ENCODE results near the gene MDH1. TPM values are rescaled to one million over a fixed set of nuclear protein-coding genes. Genes with fewer than 3 reads are reported as not detected.

Gene MDH1
- total RNA-seq, 3 donors from 2014 or later, result 146 to 161 (median 150) TPM

DNA sequence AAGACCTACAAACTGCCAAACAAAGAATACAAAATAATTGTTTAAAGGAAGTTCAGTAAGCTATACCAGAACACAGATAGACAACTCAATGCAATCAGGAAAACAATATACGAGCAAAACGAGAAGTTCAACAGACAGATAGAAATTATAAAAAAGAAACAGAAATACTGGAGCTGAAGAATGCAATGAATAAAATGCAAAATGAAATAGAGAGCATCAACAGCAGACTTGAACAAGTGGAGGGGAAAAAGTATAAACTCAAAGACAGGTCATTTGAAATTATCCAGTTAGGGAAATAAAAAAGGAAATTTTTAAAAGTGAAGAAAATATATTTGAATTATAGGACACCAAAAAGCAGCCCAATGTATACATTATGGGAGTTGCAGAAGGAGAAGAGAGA lies 43.6 kb downstream of the MDH1 start:
- no peak for ATAC-seq
- H3K9me3 Mint-ChIP-seq, result peaks cover 49% of the 10 kb centered on the region
- H3K36me3 Mint-ChIP-seq (ENCODE audit: insufficient read depth), result peaks cover 6% of the 10 kb centered on the region

GRCh38 chr2:63639344-63639743 lies 50.6 kb downstream of the MDH1 start:
- Mint-ChIP-seq H3K36me3 (ENCODE audit: insufficient read depth) (no peaks in the 10 kb centered on the region), H3K4me3 (no peak overlapping the region), H3K27me3 (ENCODE audit: low read depth) (peaks cover 5% of the 10 kb centered on the region), H3K4me1 (ENCODE audit: low read depth) (no peaks in the 10 kb centered on the region), H3K9me3 (peaks cover 16% of the 10 kb centered on the region)
- no peak for ATAC-seq
- DNase-seq, result no peak

More for the DNA sequence above, 43.6 kb downstream of the MDH1 start:
- Mint-ChIP-seq H3K27me3 (ENCODE audit: low read depth) (peaks cover 3% of the 10 kb centered on the region), H3K4me1 (ENCODE audit: low read depth) (no peaks in the 10 kb centered on the region), H3K4me3 (no peak overlapping the region)
- no peak for DNase-seq

DNA sequence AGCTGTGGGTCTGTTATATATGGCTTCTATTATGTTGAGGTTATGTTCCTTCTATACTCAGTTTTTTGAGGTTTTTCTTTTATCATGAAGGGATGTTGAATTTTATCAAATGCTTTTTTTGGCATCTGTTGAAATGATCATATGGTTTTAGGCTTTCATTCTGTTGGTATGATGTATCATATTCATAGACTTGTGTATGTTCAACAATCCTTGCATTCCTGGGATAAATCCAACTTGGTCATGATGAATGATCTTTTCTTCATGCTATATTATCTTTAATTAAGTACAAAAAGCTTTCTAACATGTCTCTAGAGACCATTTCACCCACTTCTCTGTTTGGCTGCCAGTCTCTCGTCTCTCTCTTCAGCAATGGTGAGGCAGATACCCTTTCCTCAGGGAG lies 54.2 kb downstream of the MDH1 start:
- Mint-ChIP-seq H3K27me3 (ENCODE audit: low read depth) (peaks cover 18% of the 10 kb centered on the region), H3K4me1 (ENCODE audit: low read depth) (no peaks in the 10 kb centered on the region), H3K9me3 (peaks cover 11% of the 10 kb centered on the region), H3K4me3 (no peak overlapping the region), H3K36me3 (ENCODE audit: insufficient read depth) (no peaks in the 10 kb centered on the region)
- DNase-seq (no peak), ATAC-seq (no peak)

GRCh38 chr2:63643486-63643885 lies 54.7 kb downstream of the MDH1 start:
- Mint-ChIP-seq H3K9me3 (peaks cover 11% of the 10 kb centered on the region), H3K27me3 (ENCODE audit: low read depth) (peaks cover 21% of the 10 kb centered on the region), H3K4me1 (ENCODE audit: low read depth) (no peaks in the 10 kb centered on the region), H3K36me3 (ENCODE audit: insufficient read depth) (no peaks in the 10 kb centered on the region), H3K4me3 (no peak overlapping the region)
- ATAC-seq (no peak), DNase-seq (no peak)

DNA sequence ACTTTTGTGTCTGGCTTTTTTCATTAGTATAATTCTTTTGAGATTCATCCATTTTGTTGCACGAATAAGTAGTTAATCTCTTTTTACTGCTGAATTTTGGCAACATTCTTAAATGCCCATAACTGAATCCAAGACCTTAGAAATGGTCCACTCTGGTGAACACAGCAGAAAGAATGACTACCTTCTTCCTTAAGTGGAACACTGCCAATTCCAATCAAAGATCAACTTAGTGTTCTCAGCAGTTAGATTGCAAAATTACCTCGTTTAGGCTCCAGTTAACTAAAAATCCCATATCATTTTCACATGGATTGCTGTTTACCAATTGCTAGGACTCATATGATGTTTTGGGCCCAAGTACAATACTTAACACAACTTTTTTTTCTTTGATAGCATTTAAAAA lies 59.9 kb downstream of the MDH1 start:
- peaks cover 27% of the 10 kb centered on the region for H3K27me3 Mint-ChIP-seq (ENCODE audit: low read depth)
- H3K4me1 Mint-ChIP-seq (ENCODE audit: low read depth), result no peaks in the 10 kb centered on the region
- DNase-seq (no peak), ATAC-seq (no peak)
- H3K4me3 Mint-ChIP-seq, result no peak overlapping the region
- H3K36me3 Mint-ChIP-seq (ENCODE audit: insufficient read depth), result no peaks in the 10 kb centered on the region
- peaks cover 8% of the 10 kb centered on the region for H3K9me3 Mint-ChIP-seq

- Mint-ChIP-seq H3K9me3 (peaks cover 8% of the 10 kb centered on the region), H3K27me3 (ENCODE audit: low read depth) (peaks cover 25% of the 10 kb centered on the region), H3K4me1 (ENCODE audit: low read depth) (no peaks in the 10 kb centered on the region), H3K36me3 (ENCODE audit: insufficient read depth) (no peaks in the 10 kb centered on the region), H3K4me3 (no peak overlapping the region)
- DNase-seq (no peak), ATAC-seq (no peak)
These were observed 61.1 kb downstream of the MDH1 start for GRCh38 chr2:63649829-63650228.

- H3K27me3 Mint-ChIP-seq (ENCODE audit: low read depth), result peaks cover 20% of the 10 kb centered on the region
- DNase-seq (no peak), ATAC-seq (no peak)
- no peaks in the 10 kb centered on the region for H3K36me3 Mint-ChIP-seq (ENCODE audit: insufficient read depth)
- no peaks in the 10 kb centered on the region for H3K4me1 Mint-ChIP-seq (ENCODE audit: low read depth)
- H3K9me3 Mint-ChIP-seq, result peaks cover 6% of the 10 kb centered on the region
- no peak overlapping the region for H3K4me3 Mint-ChIP-seq
These were observed 62.0 kb downstream of the MDH1 start for GRCh38 chr2:63650756-63651155.

DNA sequence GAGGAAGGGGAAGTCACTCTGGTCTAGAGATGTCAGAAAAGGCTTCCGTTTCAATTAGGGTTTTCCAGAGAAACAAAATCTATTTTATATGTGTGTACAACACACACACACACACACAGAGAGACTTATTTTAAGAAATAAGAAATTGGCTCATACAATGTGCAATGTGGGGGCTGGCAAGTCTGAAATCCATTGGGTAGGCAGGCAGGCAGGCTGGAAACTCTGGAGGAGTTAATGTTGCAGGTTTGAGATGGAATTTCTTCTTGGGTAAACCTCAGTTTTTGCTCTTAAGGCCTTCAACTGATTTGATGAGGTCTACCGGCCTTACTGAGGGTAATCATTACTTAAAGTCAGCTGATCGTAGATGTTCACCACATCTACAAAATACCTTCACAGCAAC lies 62.6 kb downstream of the MDH1 start:
- Mint-ChIP-seq H3K9me3 (peaks cover 4% of the 10 kb centered on the region), H3K4me1 (ENCODE audit: low read depth) (no peaks in the 10 kb centered on the region), H3K4me3 (no peak overlapping the region), H3K27me3 (ENCODE audit: low read depth) (peaks cover 17% of the 10 kb centered on the region), H3K36me3 (ENCODE audit: insufficient read depth) (no peaks in the 10 kb centered on the region)
- ATAC-seq (no peak), DNase-seq (no peak)

- ATAC-seq (no peak), DNase-seq (no peak)
- Mint-ChIP-seq H3K27me3 (ENCODE audit: low read depth) (peaks cover 13% of the 10 kb centered on the region), H3K4me1 (ENCODE audit: low read depth) (no peaks in the 10 kb centered on the region), H3K4me3 (no peak overlapping the region), H3K36me3 (ENCODE audit: insufficient read depth) (no peaks in the 10 kb centered on the region), H3K9me3 (no peaks in the 10 kb centered on the region)
These were observed 63.3 kb downstream of the MDH1 start for GRCh38 chr2:63651861-63652651.

DNA sequence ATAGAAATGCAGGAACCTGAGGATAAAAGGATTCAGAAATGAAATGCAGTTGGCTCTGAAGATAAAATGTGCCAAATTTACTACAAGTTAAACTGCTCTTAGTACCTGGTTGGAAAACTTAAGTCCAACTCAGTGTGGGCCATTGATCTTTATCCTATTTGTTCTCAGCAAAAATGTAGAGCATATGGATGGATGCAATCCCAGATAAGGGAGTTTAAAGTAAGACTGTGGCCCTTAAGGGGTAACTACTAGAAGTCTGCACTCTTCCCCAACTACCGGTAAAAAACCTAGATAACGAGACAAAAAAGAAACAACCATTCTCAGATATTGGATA lies 63.9 kb downstream of the MDH1 start:
- no peaks in the 10 kb centered on the region for H3K9me3 Mint-ChIP-seq
- no peak for ATAC-seq
- no peak for DNase-seq
- H3K4me3 Mint-ChIP-seq, result no peak overlapping the region
- no peaks in the 10 kb centered on the region for H3K36me3 Mint-ChIP-seq (ENCODE audit: insufficient read depth)
- no peaks in the 10 kb centered on the region for H3K4me1 Mint-ChIP-seq (ENCODE audit: low read depth)
- H3K27me3 Mint-ChIP-seq (ENCODE audit: low read depth), result peaks cover 13% of the 10 kb centered on the region

DNA sequence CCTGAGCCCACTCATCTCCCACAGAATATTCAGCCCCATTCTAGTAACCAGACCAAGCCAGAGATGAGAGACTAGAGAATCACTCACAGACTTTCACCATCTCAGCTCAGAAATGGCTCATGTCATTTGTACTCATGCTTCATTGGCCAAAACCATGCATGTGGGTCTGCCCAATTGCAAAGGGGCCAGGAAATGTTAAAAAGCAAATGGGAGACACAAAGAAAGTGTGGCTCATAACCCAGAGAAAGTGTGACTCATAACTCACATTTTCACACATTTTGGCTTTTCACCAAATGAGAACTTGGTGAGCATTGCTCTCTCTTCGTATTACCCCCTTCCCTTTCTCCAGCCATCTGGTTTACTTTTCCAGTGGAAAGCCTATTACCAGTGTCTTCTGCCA lies 66.2 kb downstream of the MDH1 start:
- H3K27me3 Mint-ChIP-seq (ENCODE audit: low read depth), result no peaks in the 10 kb centered on the region
- no peak overlapping the region for H3K4me3 Mint-ChIP-seq
- no peak for DNase-seq
- no peaks in the 10 kb centered on the region for H3K36me3 Mint-ChIP-seq (ENCODE audit: insufficient read depth)
- no peaks in the 10 kb centered on the region for H3K9me3 Mint-ChIP-seq
- ATAC-seq, result peak; percentile 96 to 97
- H3K4me1 Mint-ChIP-seq (ENCODE audit: low read depth), result no peaks in the 10 kb centered on the region

Other genes starting within 250 kb of the MDH1 start
- 1 to 10 TPM; 3.5 to 7.5 (median 5.0) TPM for gene WDPCP, start 486 bp upstream of the MDH1 start, total RNA-seq

Data from activated T-cell treated with anti-CD3 and anti-CD28 coated beads, Interleukin-2, amount 50 U/mL, for 4 hours (primary cell).